Panc1 (cell line): Measurements from ENCODE around the gene SPINK4. TPM values are rescaled to one million over a fixed set of nuclear protein-coding genes. Genes with fewer than 3 reads are reported as not detected.

Experiments used
- ATAC-seq: fragments of 200-7000 bp; cut with Tn5 transposase; 2 replicates; pipeline ENCODE4 v1.9.1; 2020; ENCODE audit warnings: mild to moderate bottlenecking, moderate library complexity
- BruUV-seq: library from RNA; stranded (reverse); fragments of 400-500 nt; replicated peaks from 2 replicates; lab custom pipeline; 2021; lab: Mats Ljungman, UMichigan
- CTCF ChIA-PET: fragments of 300-600 bp; sonication (Branson Sonifier 250); formaldehyde crosslinking; loops from one replicate; lab custom pipeline; 2022; ENCODE audit warnings: antibody characterized with exemption; lab: Charles Lee
- POLR2A ChIA-PET: fragments of 300-600 bp; sonication (Branson Sonifier 250); formaldehyde crosslinking; loops from one replicate; lab custom pipeline; 2022; ENCODE audit warnings: antibody characterized with exemption; lab: Charles Lee
- DNase-seq: peaks from one replicate; pipeline ENCODE4 v3.0.0-alpha.2; 2010; ENCODE audit warnings: low read depth, low spot score
- H3K27ac ChIP-seq: 2 replicates; pipeline ENCODE4 v1.5.1; 2011; ENCODE audit warnings: mild to moderate bottlenecking, low read length, inconsistent platforms
- H3K27me3 ChIP-seq: fragments of 200-500 bp; sonication (Bioruptor generic); 2 replicates; pipeline ENCODE4 v1.6.0; 2014; ENCODE audit warnings: low read length, inconsistent platforms; ENCODE audit not compliant: control insufficient read depth, insufficient read depth
- H3K36me3 ChIP-seq: fragments of 200-500 bp; sonication (Bioruptor generic); 2 replicates; pipeline ENCODE4 v1.5.1; 2014; ENCODE audit warnings: inconsistent platforms, mild to moderate bottlenecking, low read length, moderate library complexity; ENCODE audit not compliant: control insufficient read depth, insufficient read depth
- H3K4me1 ChIP-seq: 2 replicates; pipeline ENCODE4 v1.5.1; 2011; ENCODE audit warnings: inconsistent platforms, mild to moderate bottlenecking, low read length, moderate library complexity; ENCODE audit not compliant: control insufficient read depth, insufficient read depth
- H3K4me3 ChIP-seq, 2 experiments: 2 replicates each; pipeline ENCODE4 v1.5.1; 2011 to 2012; ENCODE audit warnings: low read depth in 2 of 2, low read length in 2 of 2, mild to moderate bottlenecking in 2 of 2, inconsistent platforms in 1 of 2, moderate library complexity in 1 of 2
- H3K9me3 ChIP-seq: fragments of 200-500 bp; sonication (Bioruptor generic); 2 replicates; pipeline ENCODE4 v1.5.1; 2014; ENCODE audit warnings: low read depth, mild to moderate bottlenecking, inconsistent platforms, low read length, moderate library complexity; ENCODE audit not compliant: control insufficient read depth, insufficient read depth
- CTCF ChIP-seq: fragments of 450-650 bp; IDR thresholded peaks from 2 replicates; pipeline ENCODE4 v1.5.1; 2017; ENCODE audit warnings: mild to moderate bottlenecking
- POLR2AphosphoS5 ChIP-seq: IDR thresholded peaks from 2 replicates; pipeline ENCODE4 v1.6.1; 2012; ENCODE audit warnings: mild to moderate bottlenecking, low read depth, low read length, moderate library complexity
- REST ChIP-seq, 2 experiments: IDR thresholded peaks; 2 replicates each; pipeline ENCODE4 v1.6.1; 2011 to 2012; ENCODE audit warnings: low read depth in 2 of 2, control low read depth in 1 of 2, low read length in 1 of 2, mild to moderate bottlenecking in 1 of 2, moderate library complexity in 1 of 2; ENCODE audit not compliant: insufficient read depth in 1 of 2
- SIN3A ChIP-seq: IDR thresholded peaks from 2 replicates; pipeline ENCODE4 v1.6.1; 2012; ENCODE audit warnings: low read depth, mild to moderate bottlenecking, low read length, moderate library complexity, borderline replicate concordance; ENCODE audit not compliant: insufficient read depth
- TCF7L2 ChIP-seq: IDR thresholded peaks from 2 replicates; pipeline ENCODE4 v1.6.1; 2011; ENCODE audit warnings: mild to moderate bottlenecking, low read depth, low read length, inconsistent platforms
- in situ Hi-C: cut with HindIII; loops from 2 replicates; pipeline ENCODE4 v1.10.0; 2016; ENCODE audit warnings: low sequenced_read_pairs, low pct_unique_long_range_greater_than_20kb
- intact Hi-C: fragments of 100-400 bp; cut with micrococcal nuclease; formaldehyde crosslinking; loops from one replicate; pipeline ENCODE4 v1.10.0; 2022; ENCODE audit not compliant: unreplicated experiment
- total RNA-seq: library from RNA; stranded (reverse); gene quantifications from one replicate; pipeline ENCODE4 v1.2.1, GENCODE V29; 2021; ENCODE audit not compliant: unreplicated experiment

Gene SPINK4
- total RNA-seq, 1 experiment from 2014 or later: not detected

- H3K4me3 ChIP-seq: no peak overlapping the region
- no TSS peak for BruUV-seq
- 0 out of 2 replicates have a peak, but pooled peaks cover 2% of the 10 kb centered on the region for H3K4me1 ChIP-seq
- intact Hi-C loops: no loop called here
- DNase-seq (no peak), ATAC-seq (no peak)
- no peaks in the 10 kb centered on the region; the same call in 1 of the 2 replicates for H3K27me3 ChIP-seq
- no peaks in the 10 kb centered on the region for H3K9me3 ChIP-seq
- H3K36me3 ChIP-seq: no peaks in the 10 kb centered on the region
- in situ Hi-C loops: no loop called here
- TF ChIP-seq SIN3A (no peak), CTCF (no peak), TCF7L2 (no peak), REST (IDR thresholded peaks at IDR 0.05; ENCODE audit: insufficient read depth in 1 of 2, low read depth in 2 of 2, low read length in 1 of 2) (no peak), POLR2AphosphoS5 (no peak)
- ChIA-PET CTCF (no interaction called here), POLR2A (no interaction called here)
- H3K27ac ChIP-seq: no peak overlapping the region
These were observed 17.9 kb upstream of the SPINK4 start for GRCh38 chr9:33222031-33222430.

- no peaks in the 10 kb centered on the region; the same call in 1 of the 2 replicates for H3K27me3 ChIP-seq
- H3K36me3 ChIP-seq: no peaks in the 10 kb centered on the region
- H3K4me1 ChIP-seq: 0 out of 2 replicates have a peak, but pooled peaks cover 2% of the 10 kb centered on the region
- H3K9me3 ChIP-seq: no peaks in the 10 kb centered on the region
- no peak overlapping the region for H3K27ac ChIP-seq
- no TSS peak for BruUV-seq
- ChIA-PET POLR2A (interaction anchor here (0.7 kb wide), 1 partner anchor 415 kb away, joined by 4 read pairs; no protein-coding TSS in a partner anchor), CTCF (no interaction called here)
- in situ Hi-C loops: no loop called here
- no peak for TF ChIP-seq POLR2AphosphoS5
- TF ChIP-seq CTCF: peak; percentile 53
- ATAC-seq (no peak), DNase-seq (no peak)
- intact Hi-C loops: no loop called here
- no peak overlapping the region for H3K4me3 ChIP-seq
These were observed 16.3 kb upstream of the SPINK4 start for GRCh38 chr9:33223696-33224095.
